Mucosa of rectum (tissue), 2 donors: ENCODE results near the gene LIMS3.
"Not testable (repeated sequence)": the region's sequence is repeated elsewhere in the genome, so short reads cannot be mapped to it uniquely, and the experiment has no call there.

Experiments
- H3K27ac ChIP-seq, 2 donors: one replicate each; pipeline ENCODE4 v1.7.0; 2013; ENCODE audit warnings: inconsistent platforms in 2 of 2, low read depth in 2 of 2, low read length in 2 of 2
- H3K27me3 ChIP-seq, 2 donors: one replicate each; pipeline ENCODE4 v1.7.0; 2013; ENCODE audit warnings: low read length in 2 of 2; ENCODE audit not compliant: control insufficient read depth in 2 of 2, insufficient read depth in 2 of 2
- H3K36me3 ChIP-seq, 2 donors: one replicate each; pipeline ENCODE4 v1.7.0; 2013; ENCODE audit warnings: low read length in 2 of 2; ENCODE audit not compliant: control insufficient read depth in 2 of 2, insufficient read depth in 2 of 2
- H3K4me1 ChIP-seq, 2 donors: one replicate each; pipeline ENCODE4 v1.7.0; 2013; ENCODE audit warnings: low read length in 2 of 2, mild to moderate bottlenecking in 1 of 2; ENCODE audit not compliant: control insufficient read depth in 2 of 2, insufficient read depth in 2 of 2
- H3K4me3 ChIP-seq, 2 donors: one replicate each; pipeline ENCODE4 v1.7.0; 2013; ENCODE audit warnings: low read length in 2 of 2
- H3K9ac ChIP-seq, 2 donors: one replicate each; pipeline ENCODE4 v1.7.0; 2013; ENCODE audit warnings: low read length in 2 of 2, low read depth in 1 of 2, mild to moderate bottlenecking in 1 of 2
- H3K9me3 ChIP-seq, 2 donors: one replicate each; pipeline ENCODE4 v1.7.0; 2013; ENCODE audit warnings: low read length in 2 of 2; ENCODE audit not compliant: control insufficient read depth in 2 of 2
- donor health status: healthy.
- donor health status: Normal muscosa, but diverticular disease.

Gene LIMS3

DNA sequence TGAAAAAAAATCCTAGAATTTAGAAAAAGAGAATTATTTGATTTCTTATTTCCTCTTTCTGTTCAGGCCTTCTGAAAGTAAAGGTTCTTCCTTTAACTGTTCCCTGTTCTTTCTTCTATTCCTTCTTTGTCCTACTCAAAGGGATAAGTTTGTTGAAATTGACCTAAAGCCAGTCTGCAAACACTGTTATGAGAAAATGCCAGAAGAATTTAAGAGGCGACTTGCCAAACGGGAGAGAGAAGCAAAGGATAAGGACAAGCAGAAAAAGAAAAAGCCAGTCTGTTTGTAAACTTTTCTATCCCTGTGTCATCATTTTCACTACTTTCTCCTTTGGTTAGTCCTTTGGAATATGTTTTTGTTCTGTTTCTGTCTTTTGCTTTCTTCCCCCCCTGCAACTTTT, 26.0 kb downstream of the LIMS3 start:
- H3K4me1 ChIP-seq, H3K9ac ChIP-seq, H3K4me3 ChIP-seq, H3K27me3 ChIP-seq, H3K27ac ChIP-seq, H3K36me3 ChIP-seq, H3K9me3 ChIP-seq: not testable (repeated sequence)

DNA sequence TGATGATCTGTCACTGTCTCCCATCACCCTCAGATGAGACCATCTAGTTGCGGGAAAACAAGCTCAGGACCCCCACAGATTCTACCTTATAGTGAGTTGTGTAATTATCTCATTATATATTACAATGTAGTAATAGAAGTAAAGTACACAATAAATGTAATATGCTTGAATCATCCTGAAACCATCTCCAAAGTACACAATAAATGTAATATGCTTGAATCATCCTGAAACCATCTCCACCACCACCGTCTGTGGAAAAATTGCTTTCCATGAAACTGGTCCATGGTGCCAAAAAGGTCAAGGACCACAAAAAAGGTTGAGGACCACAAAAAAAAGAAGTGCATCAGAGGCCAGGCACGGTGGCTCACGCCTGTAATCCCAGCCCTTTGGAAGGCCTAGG, 29.3 kb downstream of the LIMS3 start:
- H3K9ac ChIP-seq, H3K4me1 ChIP-seq: not testable (repeated sequence)

DNA sequence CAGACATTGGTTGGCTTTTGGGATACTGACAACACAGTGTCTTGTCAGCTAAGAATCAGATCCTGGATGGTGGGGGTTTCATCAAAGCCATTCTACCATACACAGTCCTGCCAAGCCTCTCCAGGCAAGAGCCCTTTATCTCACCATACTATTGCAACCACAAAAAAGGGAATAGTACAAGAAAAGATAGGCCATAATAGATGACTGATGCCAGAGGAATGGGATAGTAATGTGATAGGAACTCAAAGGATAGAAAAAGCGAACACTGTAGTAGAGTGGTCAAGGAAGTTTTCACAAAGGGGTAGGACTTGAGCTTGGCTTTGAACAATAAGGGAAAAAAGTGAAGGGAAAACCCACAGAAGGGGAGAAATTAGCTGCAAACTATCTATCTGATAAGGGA, 30.7 kb downstream of the LIMS3 start:
- not testable (repeated sequence) for H3K4me3 ChIP-seq, H3K36me3 ChIP-seq, H3K4me1 ChIP-seq, H3K9ac ChIP-seq, H3K27ac ChIP-seq, H3K9me3 ChIP-seq, H3K27me3 ChIP-seq

More for the DNA sequence above, 29.3 kb downstream of the LIMS3 start:
- H3K27ac ChIP-seq, H3K36me3 ChIP-seq, H3K27me3 ChIP-seq, H3K4me3 ChIP-seq, H3K9me3 ChIP-seq: not testable (repeated sequence)

DNA sequence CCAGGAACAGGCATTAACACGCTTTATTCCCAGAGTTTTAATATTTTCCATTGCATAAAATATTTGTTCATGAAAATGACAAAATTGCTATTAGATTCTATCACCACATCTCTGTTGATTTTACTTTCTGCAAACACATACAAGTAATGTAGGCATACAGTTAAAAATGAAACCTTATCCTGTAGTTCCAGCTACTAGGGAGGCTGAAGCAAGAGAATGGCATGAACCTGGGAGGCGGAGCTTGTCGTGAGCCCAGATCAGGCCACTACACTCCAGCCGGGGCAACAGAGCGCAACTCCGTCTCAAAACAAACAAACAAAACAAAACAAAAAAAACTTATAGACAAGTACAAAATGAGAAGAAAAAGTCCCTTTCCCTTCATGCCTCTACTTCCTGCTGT, 38.0 kb downstream of the LIMS3 start:
- not testable (repeated sequence) for H3K27me3 ChIP-seq, H3K4me3 ChIP-seq, H3K36me3 ChIP-seq, H3K4me1 ChIP-seq, H3K9ac ChIP-seq, H3K27ac ChIP-seq, H3K9me3 ChIP-seq

GRCh38 chr2:109945362-109945761, 46.9 kb downstream of the LIMS3 start:
- H3K9me3 ChIP-seq, H3K4me3 ChIP-seq, H3K36me3 ChIP-seq, H3K27ac ChIP-seq, H3K4me1 ChIP-seq, H3K27me3 ChIP-seq, H3K9ac ChIP-seq: not testable (repeated sequence)

DNA sequence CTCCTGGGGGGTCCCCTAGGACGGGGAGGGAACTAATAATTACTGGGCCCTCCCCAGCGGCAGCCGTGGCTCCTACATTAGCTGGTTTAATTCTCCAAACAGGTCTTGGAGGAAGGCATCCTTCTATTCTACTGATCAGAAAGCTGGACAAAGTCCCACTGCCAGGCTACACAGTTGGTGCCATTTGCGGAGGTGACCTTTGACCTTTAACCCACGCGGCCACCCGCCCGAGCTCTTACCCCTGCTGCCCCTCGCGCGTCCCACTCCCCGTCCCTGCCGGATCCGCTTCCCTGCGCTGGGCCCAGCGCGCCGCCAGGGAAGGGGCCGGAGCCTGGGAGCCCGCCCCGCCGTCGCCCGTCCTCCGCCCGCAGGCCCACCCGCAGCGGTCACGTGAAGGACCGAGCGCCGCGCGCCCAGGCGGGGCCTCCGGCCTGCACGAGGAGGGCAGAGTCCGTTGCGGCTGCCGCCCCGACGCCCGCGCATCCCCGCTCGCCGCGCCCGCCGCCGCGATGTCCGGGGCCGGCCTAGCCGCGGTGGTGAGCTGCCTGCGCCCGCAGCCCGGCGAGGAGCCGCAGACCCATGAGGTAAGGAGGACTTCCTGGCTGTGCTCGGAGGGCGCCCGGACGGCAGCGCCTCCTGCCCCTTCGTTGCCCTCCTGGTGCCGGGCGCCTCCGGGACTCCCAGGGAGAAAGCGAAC, 48.9 kb downstream of the LIMS3 start:
- not testable (repeated sequence) for H3K36me3 ChIP-seq, H3K9ac ChIP-seq, H3K27me3 ChIP-seq, H3K27ac ChIP-seq, H3K9me3 ChIP-seq, H3K4me3 ChIP-seq, H3K4me1 ChIP-seq

- H3K27ac ChIP-seq, H3K27me3 ChIP-seq, H3K4me1 ChIP-seq, H3K36me3 ChIP-seq, H3K9ac ChIP-seq, H3K9me3 ChIP-seq, H3K4me3 ChIP-seq: not testable (repeated sequence)
Measured at GRCh38 chr2:109947959-109948520, 49.6 kb downstream of the LIMS3 start.

DNA sequence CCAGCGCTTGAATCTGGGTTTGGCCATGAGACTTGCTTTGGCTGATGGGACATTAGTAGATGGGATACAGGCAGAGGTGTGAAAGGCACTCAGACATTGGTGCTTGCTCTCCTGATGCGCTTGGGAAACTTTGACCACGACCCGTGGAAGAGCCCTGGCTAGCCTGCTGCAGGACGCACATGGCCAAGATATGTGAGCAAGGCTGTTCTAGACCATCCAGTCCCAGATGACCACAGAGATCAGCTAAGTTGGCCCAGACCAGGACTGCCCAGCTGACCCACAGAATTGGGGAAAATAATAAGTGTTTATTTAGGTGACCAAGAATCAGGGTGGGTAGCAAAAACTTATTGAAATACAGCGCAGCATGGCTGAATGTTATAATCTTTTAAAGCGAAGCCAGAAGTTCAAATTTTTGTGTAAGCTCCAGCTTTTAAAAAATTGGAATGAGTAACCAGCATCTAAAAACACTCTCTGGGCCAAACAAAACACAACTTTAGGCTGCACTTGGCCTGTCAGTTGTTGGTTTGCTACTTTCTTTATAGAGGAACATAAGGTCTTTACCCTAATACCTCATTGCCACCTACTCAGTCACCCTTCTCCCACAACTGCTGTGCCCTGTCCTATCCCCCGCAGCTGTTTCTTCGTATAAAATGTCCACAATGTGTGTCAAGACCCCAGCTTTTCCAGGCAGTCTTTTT, 51.8 kb downstream of the LIMS3 start:
- not testable (repeated sequence) for H3K4me1 ChIP-seq, H3K27me3 ChIP-seq, H3K9me3 ChIP-seq, H3K9ac ChIP-seq, H3K27ac ChIP-seq, H3K36me3 ChIP-seq, H3K4me3 ChIP-seq

DNA sequence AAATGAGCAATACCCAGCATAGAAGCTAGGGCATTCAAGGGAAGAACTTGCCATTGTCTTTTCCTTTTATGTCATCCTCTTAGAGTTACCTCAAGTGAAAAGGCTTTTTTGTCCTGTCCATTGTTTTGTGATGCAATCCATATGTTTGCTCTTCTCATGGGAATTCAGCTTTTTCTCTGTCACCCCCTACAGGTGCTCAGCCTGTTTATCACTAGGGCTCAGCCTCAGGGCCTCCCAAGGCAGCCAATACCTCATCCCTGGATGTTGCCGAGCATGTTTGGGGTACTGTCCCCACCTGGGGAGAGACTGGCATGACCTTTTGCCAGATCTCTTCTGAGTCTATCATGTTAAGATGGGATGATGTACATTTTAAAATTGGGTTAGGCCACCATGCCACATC, 65.5 kb downstream of the LIMS3 start:
- H3K9ac ChIP-seq, H3K27me3 ChIP-seq, H3K9me3 ChIP-seq, H3K4me1 ChIP-seq, H3K27ac ChIP-seq, H3K4me3 ChIP-seq, H3K36me3 ChIP-seq: not testable (repeated sequence)

DNA sequence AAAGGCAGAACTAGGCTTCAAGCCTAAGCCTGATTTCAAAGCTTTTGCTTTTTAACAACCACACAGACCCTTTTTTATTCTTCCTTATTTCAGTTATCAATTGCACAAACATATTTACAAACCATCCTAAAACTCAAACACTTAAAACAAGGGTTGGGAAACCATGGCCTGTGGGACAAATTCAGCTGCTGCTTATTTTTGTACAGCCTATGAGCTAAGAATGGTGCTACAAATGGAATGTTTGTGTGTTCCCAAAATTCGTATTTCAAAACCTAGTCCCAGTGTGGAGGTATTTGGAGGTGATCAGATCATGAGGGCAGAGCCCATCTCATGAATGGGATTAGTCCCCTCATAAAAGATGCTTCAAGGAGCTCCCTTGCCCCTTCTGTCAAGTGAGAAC, 67.0 kb downstream of the LIMS3 start:
- not testable (repeated sequence) for H3K9ac ChIP-seq, H3K4me1 ChIP-seq, H3K9me3 ChIP-seq, H3K27ac ChIP-seq, H3K36me3 ChIP-seq, H3K4me3 ChIP-seq, H3K27me3 ChIP-seq
